Endodermal cell (in vitro differentiated cells): ENCODE results near the gene RSPH9. TPM values are rescaled to one million over a fixed set of nuclear protein-coding genes. Genes with fewer than 3 reads are reported as not detected.
"Not testable (repeated sequence)": the region's sequence is repeated elsewhere in the genome, so short reads cannot be mapped to it uniquely, and the experiment has no call there.

ENCODE experiments used
- DNase-seq: peaks from one replicate; pipeline ENCODE4 v3.0.0-alpha.2; 2017
- H3K27ac ChIP-seq: 2 replicates; pipeline ENCODE4 v1.5.1; 2013; ENCODE audit warnings: mild to moderate bottlenecking, low read depth, low read length, moderate library complexity
- H3K27me3 ChIP-seq: 2 replicates; pipeline ENCODE4 v1.6.1; 2013; ENCODE audit warnings: mild to moderate bottlenecking, low read length, moderate library complexity; ENCODE audit not compliant: insufficient read depth, control insufficient read depth, poor library complexity, severe bottlenecking
- H3K36me3 ChIP-seq: 2 replicates; pipeline ENCODE4 v1.7.0; 2013; ENCODE audit warnings: mild to moderate bottlenecking, low read length, moderate library complexity; ENCODE audit not compliant: control insufficient read depth, insufficient read depth
- H3K4me1 ChIP-seq: one replicate; pipeline ENCODE4 v1.7.0; 2013; ENCODE audit warnings: low read length; ENCODE audit not compliant: control insufficient read depth, insufficient read depth
- H3K4me3 ChIP-seq: 2 replicates; pipeline ENCODE4 v1.5.1; 2013; ENCODE audit warnings: mild to moderate bottlenecking, low read length, moderate library complexity
- H3K9ac ChIP-seq: 2 replicates; pipeline ENCODE4 v1.6.1; 2013; ENCODE audit warnings: mild to moderate bottlenecking, low read length, moderate library complexity; ENCODE audit not compliant: poor library complexity, severe bottlenecking; ENCODE audit errors: extremely low read depth
- H3K9me3 ChIP-seq: 2 replicates; pipeline ENCODE4 v1.6.1; 2013; ENCODE audit warnings: mild to moderate bottlenecking, low read length, moderate library complexity; ENCODE audit not compliant: control insufficient read depth
- H3K27ac Mint-ChIP-seq: 2 replicates; pipeline ENCODE4 v1.8.0; 2020; ENCODE audit warnings: mixed read lengths
- H3K27me3 Mint-ChIP-seq: 2 replicates; pipeline ENCODE4 v1.8.0; 2021; ENCODE audit warnings: mild to moderate bottlenecking, mixed read lengths; ENCODE audit not compliant: insufficient read depth
- H3K36me3 Mint-ChIP-seq: 2 replicates; pipeline ENCODE4 v1.8.0; 2020; ENCODE audit warnings: low read depth, mixed read lengths
- H3K4me1 Mint-ChIP-seq: 2 replicates; pipeline ENCODE4 v1.8.0; 2020; ENCODE audit warnings: mixed read lengths
- H3K4me3 Mint-ChIP-seq: 2 replicates; pipeline ENCODE4 v1.8.0; 2020; ENCODE audit warnings: mild to moderate bottlenecking, moderate library complexity, mixed read lengths
- H3K9me3 Mint-ChIP-seq: 2 replicates; pipeline ENCODE4 v1.8.0; 2020; ENCODE audit warnings: mild to moderate bottlenecking, mixed read lengths
- CTCF ChIP-seq: fragments of 200-600 bp; sonication (generic); conservative IDR thresholded peaks from 2 replicates; pipeline ENCODE4 v1.5.0; 2021; ENCODE audit warnings: antibody characterized with exemption, mild to moderate bottlenecking
- WGBS, 2 experiments: methylation state at CpG; one replicate each; pipeline versions ENCODE4 v1.1.5 to v1.1.7; 2013; ENCODE audit warnings: missing lambda C conversion rate in 2 of 2, mixed read lengths in 1 of 2; ENCODE audit not compliant: insufficient coverage in 1 of 2, insufficient read length in 1 of 2; 5-methylcytosine and 5-hydroxymethylcytosine counted together
- total RNA-seq, 2 donors: library from RNA; stranded (reverse); fragmentation: NEBNext Ultra II Directional in 1 of 2; extraction: Animal tissue kit (Norgen Biotek cat#: 25700) in 1 of 2; gene quantifications; 2 replicates in 1 of 2; 3 replicates in 1 of 2; pipeline ENCODE4 v1.2.1, GENCODE V29; 2021

RSPH9 gene
- total RNA-seq, 2 donors from 2014 or later: 0.44 to 0.64 TPM

GRCh38 chr6:43645613-43645964 lies 753 bp downstream of the RSPH9 start:
- Histone ChIP-seq H3K9ac (no peak overlapping the region), H3K36me3 (peaks cover 22% of the 10 kb centered on the region)

GRCh38 chr6:43647613-43648012 lies 2.8 kb downstream of the RSPH9 start:
- no peak overlapping the region for H3K9ac ChIP-seq
- H3K4me1 Mint-ChIP-seq: peaks cover 18% of the 10 kb centered on the region
- peaks cover 2% of the 10 kb centered on the region for H3K27me3 Mint-ChIP-seq
- H3K4me1 ChIP-seq: no peaks in the 10 kb centered on the region
- WGBS, 2 experiments: 91 to 96% methylated on average over 3 of the region's 3 CpGs
- peaks cover 5% of the 10 kb centered on the region for H3K36me3 Mint-ChIP-seq
- peaks cover 6% of the 10 kb centered on the region for H3K36me3 ChIP-seq
- no peak overlapping the region for H3K27ac Mint-ChIP-seq
- no peak overlapping the region for H3K4me3 Mint-ChIP-seq
- no peak overlapping the region for H3K4me3 ChIP-seq
- DNase-seq: no peak
- H3K27ac ChIP-seq: no peak overlapping the region
- H3K9me3 ChIP-seq: no peaks in the 10 kb centered on the region
- H3K27me3 ChIP-seq: no peaks in the 10 kb centered on the region
- TF ChIP-seq CTCF: no peak
- no peaks in the 10 kb centered on the region for H3K9me3 Mint-ChIP-seq

More at GRCh38 chr6:43645613-43645964, 753 bp downstream of the RSPH9 start:
- peak overlapping the region; percentile 83 for H3K27ac Mint-ChIP-seq
- Histone ChIP-seq H3K9me3 (no peaks in the 10 kb centered on the region), H3K4me1 (peaks cover under 1% of the 10 kb centered on the region), H3K27me3 (no peaks in the 10 kb centered on the region), H3K27ac (no peak overlapping the region), H3K4me3 (peak overlapping the region; percentile 73)
- no peak for DNase-seq
- peaks cover 24% of the 10 kb centered on the region for H3K4me1 Mint-ChIP-seq
- TF ChIP-seq CTCF: no peak
- H3K4me3 Mint-ChIP-seq: peak overlapping the region; percentile 59
- 26 to 27% methylated on average over 4 to 9 of the region's 9 CpGs for WGBS, 2 experiments
- H3K9me3 Mint-ChIP-seq: no peaks in the 10 kb centered on the region
- H3K27me3 Mint-ChIP-seq: no peaks in the 10 kb centered on the region
- H3K36me3 Mint-ChIP-seq: peaks cover 16% of the 10 kb centered on the region

- Mint-ChIP-seq H3K4me3 (no peak overlapping the region), H3K27ac (no peak overlapping the region), H3K4me1 (peaks cover 12% of the 10 kb centered on the region), H3K9me3 (no peaks in the 10 kb centered on the region), H3K36me3 (no peaks in the 10 kb centered on the region), H3K27me3 (peaks cover 2% of the 10 kb centered on the region)
- Histone ChIP-seq H3K4me3 (no peak overlapping the region), H3K27ac (no peak overlapping the region), H3K27me3 (no peaks in the 10 kb centered on the region), H3K9ac (no peak overlapping the region), H3K36me3 (peaks cover 4% of the 10 kb centered on the region), H3K9me3 (no peaks in the 10 kb centered on the region), H3K4me1 (no peaks in the 10 kb centered on the region)
- DNase-seq: no peak
- no peak for TF ChIP-seq CTCF
- WGBS, 2 experiments: 91% methylated on average over 2 of the region's 2 CpGs; no CpG with 5 or more reads in 1 of the 2 experiments
Measured at GRCh38 chr6:43648248-43648647, 3.4 kb downstream of the RSPH9 start.

- H3K4me3 Mint-ChIP-seq, H3K4me1 Mint-ChIP-seq, H3K27me3 Mint-ChIP-seq, H3K9me3 ChIP-seq, H3K27ac ChIP-seq, H3K27ac Mint-ChIP-seq, H3K4me3 ChIP-seq, H3K9me3 Mint-ChIP-seq, H3K27me3 ChIP-seq, H3K36me3 ChIP-seq, H3K4me1 ChIP-seq, DNase-seq, H3K9ac ChIP-seq, H3K36me3 Mint-ChIP-seq: not testable (repeated sequence)
- WGBS, 2 experiments: 86 to 96% methylated on average over 1 to 2 of the region's 2 CpGs
Measured at GRCh38 chr6:43652822-43653221, 8.0 kb downstream of the RSPH9 start.
